Measurements from ENCODE around the gene HCCS. TPM values are rescaled to one million over a fixed set of nuclear protein-coding genes. Genes with fewer than 3 reads are reported as not detected.
A peak's percentile ranks its signal among the peaks of the same experiment; 100 is the strongest.

Gene HCCS
- total RNA-seq, 1 donor from 2014 or later = 39.2 TPM

- Histone ChIP-seq H3K27ac (ENCODE audit: low read depth, low read length) (no peak overlapping the region), H4K20me1 (ENCODE audit: insufficient read depth, low read length) (no peaks in the 10 kb centered on the region), H3K36me3 (ENCODE audit: insufficient read depth, low read length) (no peaks in the 10 kb centered on the region), H3K4me2 (ENCODE audit: low read length) (no peak overlapping the region), H3K79me2 (ENCODE audit: insufficient read depth, low read length) (no peaks in the 10 kb centered on the region), H3K9ac (ENCODE audit: low read length) (no peak overlapping the region), H3K27me3 (ENCODE audit: insufficient read depth, low read length) (no peaks in the 10 kb centered on the region), H3K4me1 (ENCODE audit: insufficient read depth, low read length) (no peaks in the 10 kb centered on the region), H3K9me3 (ENCODE audit: insufficient read depth, low read depth, low read length) (no peaks in the 10 kb centered on the region), H2AFZ (ENCODE audit: low read depth, low read length) (no peak overlapping the region), H3K4me3 (ENCODE audit: insufficient read depth, low read depth, low read length) (no peak overlapping the region)
- FAIRE-seq (no peak), DNase-seq (ENCODE audit: low read depth) (no peak)
- no peaks in the 10 kb centered on the region for H3K9me3 Mint-ChIP-seq (ENCODE audit: unreplicated experiment)
- no peak overlapping the region for H3K27ac Mint-ChIP-seq (ENCODE audit: unreplicated experiment)
- no peaks in the 10 kb centered on the region for H3K27me3 Mint-ChIP-seq (ENCODE audit: low read depth, unreplicated experiment)
- no peaks in the 10 kb centered on the region for H3K4me1 Mint-ChIP-seq (ENCODE audit: low read depth, unreplicated experiment)
- no peak overlapping the region for H3K4me3 Mint-ChIP-seq (ENCODE audit: unreplicated experiment)
- no peaks in the 10 kb centered on the region for H3K36me3 Mint-ChIP-seq (ENCODE audit: low read depth, unreplicated experiment)
- TF ChIP-seq EZH2 (IDR thresholded peaks at IDR 0.05; ENCODE audit: insufficient read depth, low read length) (no peak), CTCF (IDR thresholded peaks at IDR 0.05; ENCODE audit: insufficient read depth, low read depth, low read length) (no peak)
These were observed 20.0 kb downstream of the HCCS start for GRCh38 chrX:11131146-11131545.

GRCh38 chrX:11135564-11136185, 24.5 kb downstream of the HCCS start:
- Histone ChIP-seq H2AFZ (ENCODE audit: low read depth, low read length) (no peak overlapping the region), H4K20me1 (ENCODE audit: insufficient read depth, low read length) (no peaks in the 10 kb centered on the region), H3K79me2 (ENCODE audit: insufficient read depth, low read length) (no peaks in the 10 kb centered on the region), H3K36me3 (ENCODE audit: insufficient read depth, low read length) (no peaks in the 10 kb centered on the region), H3K4me2 (ENCODE audit: low read length) (no peak overlapping the region), H3K27me3 (ENCODE audit: insufficient read depth, low read length) (no peaks in the 10 kb centered on the region), H3K4me3 (ENCODE audit: insufficient read depth, low read depth, low read length) (no peak overlapping the region), H3K9ac (ENCODE audit: low read length) (no peak overlapping the region), H3K4me1 (ENCODE audit: insufficient read depth, low read length) (no peaks in the 10 kb centered on the region), H3K27ac (ENCODE audit: low read depth, low read length) (no peak overlapping the region), H3K9me3 (ENCODE audit: insufficient read depth, low read depth, low read length) (no peaks in the 10 kb centered on the region)
- Mint-ChIP-seq H3K27ac (ENCODE audit: unreplicated experiment) (no peak overlapping the region), H3K4me3 (ENCODE audit: unreplicated experiment) (no peak overlapping the region), H3K27me3 (ENCODE audit: low read depth, unreplicated experiment) (no peaks in the 10 kb centered on the region), H3K4me1 (ENCODE audit: low read depth, unreplicated experiment) (no peaks in the 10 kb centered on the region), H3K9me3 (ENCODE audit: unreplicated experiment) (no peaks in the 10 kb centered on the region), H3K36me3 (ENCODE audit: low read depth, unreplicated experiment) (no peaks in the 10 kb centered on the region)
- no peak for TF ChIP-seq CTCF (IDR thresholded peaks at IDR 0.05; ENCODE audit: insufficient read depth, low read depth, low read length)
- TF ChIP-seq EZH2 (IDR thresholded peaks at IDR 0.05; ENCODE audit: insufficient read depth, low read length) = no peak
- DNase-seq (ENCODE audit: low read depth) = no peak
- no peak for FAIRE-seq

- Histone ChIP-seq H3K9ac (ENCODE audit: low read length) (no peak overlapping the region), H3K79me2 (ENCODE audit: insufficient read depth, low read length) (no peaks in the 10 kb centered on the region), H4K20me1 (ENCODE audit: insufficient read depth, low read length) (no peaks in the 10 kb centered on the region), H3K27ac (ENCODE audit: low read depth, low read length) (no peak overlapping the region), H3K4me1 (ENCODE audit: insufficient read depth, low read length) (no peaks in the 10 kb centered on the region), H3K36me3 (ENCODE audit: insufficient read depth, low read length) (no peaks in the 10 kb centered on the region), H3K9me3 (ENCODE audit: insufficient read depth, low read depth, low read length) (no peaks in the 10 kb centered on the region), H2AFZ (ENCODE audit: low read depth, low read length) (no peak overlapping the region), H3K4me3 (ENCODE audit: insufficient read depth, low read depth, low read length) (no peak overlapping the region), H3K27me3 (ENCODE audit: insufficient read depth, low read length) (no peaks in the 10 kb centered on the region), H3K4me2 (ENCODE audit: low read length) (no peak overlapping the region)
- TF ChIP-seq EZH2 (IDR thresholded peaks at IDR 0.05; ENCODE audit: insufficient read depth, low read length) = no peak
- TF ChIP-seq CTCF (IDR thresholded peaks at IDR 0.05; ENCODE audit: insufficient read depth, low read depth, low read length) = peak; percentile 46
- no peaks in the 10 kb centered on the region for H3K36me3 Mint-ChIP-seq (ENCODE audit: low read depth, unreplicated experiment)
- DNase-seq (ENCODE audit: low read depth) (peak; percentile 9), FAIRE-seq (peak; percentile 23)
- no peak overlapping the region for H3K4me3 Mint-ChIP-seq (ENCODE audit: unreplicated experiment)
- no peaks in the 10 kb centered on the region for H3K9me3 Mint-ChIP-seq (ENCODE audit: unreplicated experiment)
- H3K27ac Mint-ChIP-seq (ENCODE audit: unreplicated experiment) = no peak overlapping the region
- H3K27me3 Mint-ChIP-seq (ENCODE audit: low read depth, unreplicated experiment) = no peaks in the 10 kb centered on the region
- H3K4me1 Mint-ChIP-seq (ENCODE audit: low read depth, unreplicated experiment) = no peaks in the 10 kb centered on the region
These were observed 26.5 kb downstream of the HCCS start for GRCh38 chrX:11137543-11138139.

Data from astrocyte (in vitro differentiated cells and primary cell).